ENCODE results near the gene SGTA.

DNA sequence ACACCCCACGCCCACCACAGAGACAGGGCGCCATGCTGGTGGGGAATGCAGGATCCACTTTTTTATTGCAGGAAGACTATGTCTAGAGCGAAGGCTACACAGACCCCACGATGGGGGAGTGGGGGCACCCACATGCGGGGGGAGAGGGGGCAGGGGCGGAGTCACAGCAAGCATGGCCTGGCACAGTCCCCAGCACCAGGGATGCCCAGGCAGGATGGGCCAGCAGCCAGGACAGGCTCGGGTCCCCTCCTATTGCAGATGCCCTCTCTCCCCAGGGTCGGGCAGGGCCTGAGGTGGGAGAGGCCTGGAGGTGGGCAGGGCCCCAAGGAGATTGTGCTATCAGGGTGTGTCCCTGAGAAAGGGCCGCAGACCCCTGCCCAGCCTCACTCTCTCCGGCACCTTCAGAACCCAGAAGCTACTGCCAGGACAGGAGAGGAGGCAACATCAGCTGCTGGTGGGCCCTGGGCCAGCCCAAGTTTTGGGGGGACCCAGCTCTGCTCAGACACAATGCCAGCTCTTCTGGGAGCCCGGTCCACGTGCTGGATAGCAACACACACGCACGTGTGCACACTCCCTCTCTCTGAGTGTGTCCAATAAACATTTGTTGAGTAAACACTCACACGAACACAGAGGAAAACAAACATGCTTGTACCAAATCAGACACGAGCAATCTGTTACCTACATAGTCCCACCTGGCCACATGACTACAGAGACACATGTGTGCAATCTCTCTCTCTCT lies 68.4 kb downstream of the SGTA start:
- TF ChIP-seq, protein P1, sequence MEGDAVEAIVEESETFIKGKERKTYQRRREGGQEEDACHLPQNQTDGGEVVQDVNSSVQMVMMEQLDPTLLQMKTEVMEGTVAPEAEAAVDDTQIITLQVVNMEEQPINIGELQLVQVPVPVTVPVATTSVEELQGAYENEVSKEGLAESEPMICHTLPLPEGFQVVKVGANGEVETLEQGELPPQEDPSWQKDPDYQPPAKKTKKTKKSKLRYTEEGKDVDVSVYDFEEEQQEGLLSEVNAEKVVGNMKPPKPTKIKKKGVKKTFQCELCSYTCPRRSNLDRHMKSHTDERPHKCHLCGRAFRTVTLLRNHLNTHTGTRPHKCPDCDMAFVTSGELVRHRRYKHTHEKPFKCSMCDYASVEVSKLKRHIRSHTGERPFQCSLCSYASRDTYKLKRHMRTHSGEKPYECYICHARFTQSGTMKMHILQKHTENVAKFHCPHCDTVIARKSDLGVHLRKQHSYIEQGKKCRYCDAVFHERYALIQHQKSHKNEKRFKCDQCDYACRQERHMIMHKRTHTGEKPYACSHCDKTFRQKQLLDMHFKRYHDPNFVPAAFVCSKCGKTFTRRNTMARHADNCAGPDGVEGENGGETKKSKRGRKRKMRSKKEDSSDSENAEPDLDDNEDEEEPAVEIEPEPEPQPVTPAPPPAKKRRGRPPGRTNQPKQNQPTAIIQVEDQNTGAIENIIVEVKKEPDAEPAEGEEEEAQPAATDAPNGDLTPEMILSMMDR (IDR thresholded peaks at IDR 0.05; ENCODE audit: low read depth, low read length, missing input control) = no peak
- TF ChIP-seq TAF1 (conservative IDR thresholded peaks at IDR 0.05) = no peak
- no peak for TF ChIP-seq EGR1 (IDR thresholded peaks at IDR 0.05; ENCODE audit: low read depth in 2 of 2)
- TF ChIP-seq, protein P2, sequence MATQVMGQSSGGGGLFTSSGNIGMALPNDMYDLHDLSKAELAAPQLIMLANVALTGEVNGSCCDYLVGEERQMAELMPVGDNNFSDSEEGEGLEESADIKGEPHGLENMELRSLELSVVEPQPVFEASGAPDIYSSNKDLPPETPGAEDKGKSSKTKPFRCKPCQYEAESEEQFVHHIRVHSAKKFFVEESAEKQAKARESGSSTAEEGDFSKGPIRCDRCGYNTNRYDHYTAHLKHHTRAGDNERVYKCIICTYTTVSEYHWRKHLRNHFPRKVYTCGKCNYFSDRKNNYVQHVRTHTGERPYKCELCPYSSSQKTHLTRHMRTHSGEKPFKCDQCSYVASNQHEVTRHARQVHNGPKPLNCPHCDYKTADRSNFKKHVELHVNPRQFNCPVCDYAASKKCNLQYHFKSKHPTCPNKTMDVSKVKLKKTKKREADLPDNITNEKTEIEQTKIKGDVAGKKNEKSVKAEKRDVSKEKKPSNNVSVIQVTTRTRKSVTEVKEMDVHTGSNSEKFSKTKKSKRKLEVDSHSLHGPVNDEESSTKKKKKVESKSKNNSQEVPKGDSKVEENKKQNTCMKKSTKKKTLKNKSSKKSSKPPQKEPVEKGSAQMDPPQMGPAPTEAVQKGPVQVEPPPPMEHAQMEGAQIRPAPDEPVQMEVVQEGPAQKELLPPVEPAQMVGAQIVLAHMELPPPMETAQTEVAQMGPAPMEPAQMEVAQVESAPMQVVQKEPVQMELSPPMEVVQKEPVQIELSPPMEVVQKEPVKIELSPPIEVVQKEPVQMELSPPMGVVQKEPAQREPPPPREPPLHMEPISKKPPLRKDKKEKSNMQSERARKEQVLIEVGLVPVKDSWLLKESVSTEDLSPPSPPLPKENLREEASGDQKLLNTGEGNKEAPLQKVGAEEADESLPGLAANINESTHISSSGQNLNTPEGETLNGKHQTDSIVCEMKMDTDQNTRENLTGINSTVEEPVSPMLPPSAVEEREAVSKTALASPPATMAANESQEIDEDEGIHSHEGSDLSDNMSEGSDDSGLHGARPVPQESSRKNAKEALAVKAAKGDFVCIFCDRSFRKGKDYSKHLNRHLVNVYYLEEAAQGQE (IDR thresholded peaks at IDR 0.05) = no peak
- no peak for TF ChIP-seq HNF4G (IDR thresholded peaks at IDR 0.05)
